Left lung (tissue), 10 donors: ENCODE data around the gene MTG1. TPM values are rescaled to one million over a fixed set of nuclear protein-coding genes. Genes with fewer than 3 reads are reported as not detected.
A peak's percentile ranks its signal among the peaks of the same experiment; 100 is the strongest.
"Not testable (repeated sequence)": the region's sequence is repeated elsewhere in the genome, so short reads cannot be mapped to it uniquely, and the experiment has no call there.

Experiments
- ATAC-seq: fragments of 200-7000 bp; cut with Tn5 transposase; one replicate; pipeline ENCODE4 v1.9.1; 2020; ENCODE audit warnings: moderate library complexity
- DNase-seq, 4 donors: peaks; one replicate each; pipeline ENCODE4 v3.0.0-alpha.2; 2013 to 2020
- H3K27ac ChIP-seq, 2 donors: fragments of 200-600 bp; sonication (generic) in 1 of 2; one replicate each; pipeline versions ENCODE4 v1.5.0 to v1.8.0; 2020 to 2021
- H3K27me3 ChIP-seq, 2 donors: fragments of 200-600 bp; sonication (generic) in 1 of 2; one replicate each; pipeline versions ENCODE4 v1.5.0 to v1.8.0; 2020 to 2021
- H3K36me3 ChIP-seq, 2 donors: fragments of 200-600 bp; sonication (generic) in 1 of 2; one replicate each; pipeline versions ENCODE4 v1.5.0 to v1.8.0; 2020 to 2021
- H3K4me1 ChIP-seq, 2 donors: fragments of 200-600 bp; one replicate each; pipeline ENCODE4 v1.8.0; 2021
- H3K4me3 ChIP-seq, 2 donors: fragments of 200-600 bp; sonication (generic) in 1 of 2; one replicate each; pipeline versions ENCODE4 v1.5.0 to v1.8.0; 2020 to 2021; ENCODE audit warnings: mild to moderate bottlenecking in 1 of 2
- H3K9me3 ChIP-seq, 2 donors: fragments of 200-600 bp; sonication (generic) in 1 of 2; one replicate each; pipeline versions ENCODE4 v1.5.0 to v1.8.0; 2020 to 2021
- intact Hi-C, 2 donors: fragments of 100-400 bp; cut with DNase I; formaldehyde crosslinking; loops; one replicate each; pipeline versions ENCODE4 v1.11.2 to v1.14.2; 2022
- microRNA-seq, 2 donors: library from miRNA; unstranded; fragments of <30 nt; microRNA quantifications; one replicate each; pipeline ENCODE4, GENCODE V29; 2019
- polyA plus RNA-seq, 6 donors: library from polyadenylated mRNA; unstranded; fragments of 120-200 nt; gene quantifications; one replicate each; pipeline ENCODE4 v1.2.1, GENCODE V29; 2013; ENCODE audit not compliant: insufficient read length in 6 of 6
- total RNA-seq, 2 donors: library from RNA; stranded (reverse); fragmentation: NEBNext Ultra II Directional; extraction: Animal tissue kit (Norgen Biotek cat#: 25700); gene quantifications; one replicate each; pipeline ENCODE4 v1.2.1, GENCODE V29; 2021
- TF ChIP-seq, protein P1 (sequence below), 2 donors: fragments of 200-600 bp; sonication (generic) in 1 of 2; IDR thresholded peaks; one replicate each; pipeline versions ENCODE4 v1.5.0 to v1.8.0; 2021; ENCODE audit warnings: antibody characterized with exemption in 2 of 2
- donor health status: DM: no; HTN: yes; CAD: no.
- donor health status: DM: no; HTN: no; CAD: no.

Gene MTG1
- total and polyA plus RNA-seq, 8 donors = 31.5 to 75.1 (median 60.3) TPM

DNA sequence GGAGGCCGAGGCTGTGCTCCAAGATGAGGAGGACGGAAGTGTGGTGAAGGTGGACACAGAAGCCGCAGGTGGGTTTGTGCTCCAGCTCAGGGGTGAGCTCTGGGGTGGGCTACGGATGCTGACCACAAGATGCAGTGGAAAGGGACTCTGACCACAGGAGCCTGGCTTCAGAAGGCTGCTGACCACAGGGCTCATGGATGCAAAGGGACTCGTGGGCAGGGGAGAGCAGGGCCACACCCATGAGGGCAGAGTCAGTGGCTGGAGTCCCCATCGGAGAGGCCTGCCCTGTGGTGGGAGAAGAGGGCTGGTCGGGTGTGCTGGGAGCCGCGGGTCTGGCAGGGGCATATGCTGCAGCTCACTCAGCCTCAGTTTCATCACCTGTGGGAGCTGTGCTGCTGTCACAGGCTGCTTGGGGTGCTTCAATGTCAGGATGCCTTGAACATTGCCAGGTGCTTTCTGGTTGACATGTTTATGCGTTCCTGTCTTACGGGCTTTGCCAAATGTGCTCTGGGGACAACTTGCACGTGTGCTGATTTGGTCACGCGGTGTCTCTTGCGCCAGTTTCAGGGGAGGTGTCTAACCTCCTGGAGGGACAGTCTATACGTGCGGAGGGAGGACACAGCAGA lies 73.4 kb downstream of the MTG1 start:
- TF ChIP-seq, protein P1, sequence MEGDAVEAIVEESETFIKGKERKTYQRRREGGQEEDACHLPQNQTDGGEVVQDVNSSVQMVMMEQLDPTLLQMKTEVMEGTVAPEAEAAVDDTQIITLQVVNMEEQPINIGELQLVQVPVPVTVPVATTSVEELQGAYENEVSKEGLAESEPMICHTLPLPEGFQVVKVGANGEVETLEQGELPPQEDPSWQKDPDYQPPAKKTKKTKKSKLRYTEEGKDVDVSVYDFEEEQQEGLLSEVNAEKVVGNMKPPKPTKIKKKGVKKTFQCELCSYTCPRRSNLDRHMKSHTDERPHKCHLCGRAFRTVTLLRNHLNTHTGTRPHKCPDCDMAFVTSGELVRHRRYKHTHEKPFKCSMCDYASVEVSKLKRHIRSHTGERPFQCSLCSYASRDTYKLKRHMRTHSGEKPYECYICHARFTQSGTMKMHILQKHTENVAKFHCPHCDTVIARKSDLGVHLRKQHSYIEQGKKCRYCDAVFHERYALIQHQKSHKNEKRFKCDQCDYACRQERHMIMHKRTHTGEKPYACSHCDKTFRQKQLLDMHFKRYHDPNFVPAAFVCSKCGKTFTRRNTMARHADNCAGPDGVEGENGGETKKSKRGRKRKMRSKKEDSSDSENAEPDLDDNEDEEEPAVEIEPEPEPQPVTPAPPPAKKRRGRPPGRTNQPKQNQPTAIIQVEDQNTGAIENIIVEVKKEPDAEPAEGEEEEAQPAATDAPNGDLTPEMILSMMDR (IDR thresholded peaks at IDR 0.05) = no peak
- H3K9me3 ChIP-seq = no peaks in the 10 kb centered on the region
- H3K4me3 ChIP-seq = no peak overlapping the region
- peaks cover 0 to 2% of the 10 kb centered on the region in 2 donors for H3K36me3 ChIP-seq
- peaks cover 0 to 11% of the 10 kb centered on the region in 2 donors for H3K27me3 ChIP-seq
- H3K4me1 ChIP-seq = no peaks in the 10 kb centered on the region
- DNase-seq (peak in 1 of 4 donors; percentile 44), ATAC-seq (no peak)
- H3K27ac ChIP-seq = no peak overlapping the region
- intact Hi-C loops = no loop called here

DNA sequence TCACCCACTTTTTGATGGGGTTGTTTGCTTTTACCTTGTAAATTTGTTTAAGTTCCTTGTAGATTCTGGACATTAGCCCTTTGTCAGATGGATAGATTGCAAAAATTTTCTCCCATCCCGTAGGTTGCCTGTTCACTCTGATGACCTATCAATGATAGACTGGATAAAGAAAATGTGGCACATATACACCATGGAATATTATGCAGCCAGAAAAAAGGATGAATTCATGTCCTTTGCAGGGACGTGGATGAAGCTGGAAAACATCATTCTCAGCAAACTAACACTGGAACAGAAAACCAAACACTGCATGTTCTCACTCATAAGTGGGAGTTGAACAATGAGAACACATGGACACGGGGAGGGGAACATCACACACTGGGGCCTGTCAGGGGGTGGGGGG lies 75.2 kb downstream of the MTG1 start:
- intact Hi-C loops, H3K27ac ChIP-seq, ATAC-seq, H3K4me1 ChIP-seq, H3K9me3 ChIP-seq, H3K4me3 ChIP-seq, DNase-seq, H3K36me3 ChIP-seq: not testable (repeated sequence)
- peaks cover 0 to 11% of the 10 kb centered on the region in 2 donors for H3K27me3 ChIP-seq

DNA sequence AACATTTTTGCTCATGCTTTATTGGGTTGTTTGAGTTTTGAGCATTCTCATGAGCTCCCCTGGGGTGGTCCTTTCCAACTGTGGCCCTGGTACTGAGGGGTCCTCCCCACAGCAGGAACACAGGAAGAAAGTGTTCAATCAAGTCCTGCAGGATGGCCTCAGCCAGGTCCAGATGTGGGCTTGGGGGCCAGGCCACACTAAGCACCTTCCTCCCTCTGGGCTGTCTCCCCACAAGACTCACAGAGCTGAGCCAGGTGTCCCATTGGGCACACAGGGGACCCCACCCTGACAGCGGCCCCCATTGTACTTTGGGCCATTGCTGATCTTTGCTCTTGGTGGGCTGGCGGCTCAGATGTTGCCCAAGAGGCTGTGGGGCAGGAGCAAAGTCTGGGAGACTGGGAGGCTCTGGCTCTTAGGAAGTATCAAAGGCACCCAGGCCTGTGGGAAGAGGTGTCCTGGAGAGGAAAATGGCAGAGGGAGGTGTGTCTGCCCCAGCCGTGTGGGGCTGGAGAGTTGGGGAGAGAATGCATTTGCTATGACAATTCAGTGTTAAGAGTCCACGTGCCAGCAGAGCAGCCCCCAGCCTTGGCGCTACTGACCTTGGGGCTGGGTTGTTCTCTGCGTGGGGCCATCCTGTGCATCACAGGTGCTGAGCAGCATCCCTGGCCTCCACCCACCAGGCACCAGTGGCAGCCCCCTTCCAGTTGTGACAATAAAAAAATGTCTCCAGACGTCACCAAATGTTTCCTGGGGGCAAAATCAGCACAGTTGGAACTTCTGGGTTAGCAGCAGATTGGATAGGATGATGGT lies 77.5 kb downstream of the MTG1 start:
- ATAC-seq = no peak

More for the DNA sequence above, 77.5 kb downstream of the MTG1 start:
- TF ChIP-seq, protein P1 (IDR thresholded peaks at IDR 0.05) = no peak
- Histone ChIP-seq H3K36me3 (peaks cover 0 to 2% of the 10 kb centered on the region in 2 donors), H3K4me1 (no peaks in the 10 kb centered on the region), H3K27me3 (no peaks in the 10 kb centered on the region), H3K4me3 (no peak overlapping the region), H3K9me3 (no peaks in the 10 kb centered on the region), H3K27ac (no peak overlapping the region)
- intact Hi-C loops = no loop called here
- DNase-seq = peak in 1 of 4 donors; percentile 37

Small RNAs within 50 kb of the gene (microRNA-seq; reads per million reads assigned to microRNA genes)
- gene MIR3944 = 0.50 to 1.2 reads per million in 2 donors

Other genes starting within 250 kb of the MTG1 start
- 10 to 100 TPM in 1 of 2 donors, 1 to 10 TPM in 1; 8.4 to 10.4 TPM for gene KNDC1, start 233.9 kb upstream of the MTG1 start, total RNA-seq
- 1 to 10 TPM; 2.5 to 4.6 (median 3.8) TPM for gene KNDC1, start 233.9 kb upstream of the MTG1 start, polyA plus RNA-seq
- not detected for gene UTF1, start 163.9 kb upstream of the MTG1 start, total RNA-seq
- gene UTF1, start 163.9 kb upstream of the MTG1 start, polyA plus RNA-seq = not detected
- 1 to 10 TPM; 1.3 to 4.1 TPM for gene VENTX, start 156.3 kb upstream of the MTG1 start, total RNA-seq
- gene VENTX, start 156.3 kb upstream of the MTG1 start, polyA plus RNA-seq = under 1 TPM; 0.14 to 0.51 (median 0.23) TPM
- gene ADAM8, start 117.3 kb upstream of the MTG1 start, total RNA-seq = 10 to 100 TPM; 16.2 to 45.3 TPM
- 1 to 10 TPM; 1.9 to 4.4 (median 2.9) TPM for gene ADAM8, start 117.3 kb upstream of the MTG1 start, polyA plus RNA-seq
- gene TUBGCP2, start 85.3 kb upstream of the MTG1 start, total RNA-seq = 10 to 100 TPM; 47.2 to 62.3 TPM
- 10 to 100 TPM; 44.2 to 60.7 (median 52.1) TPM for gene TUBGCP2, start 85.3 kb upstream of the MTG1 start, polyA plus RNA-seq
- 10 to 100 TPM; 34.3 to 48.5 TPM for gene ZNF511, start 85.2 kb upstream of the MTG1 start, total RNA-seq
- 10 to 100 TPM; 38.2 to 47.8 (median 42.3) TPM for gene ZNF511, start 85.2 kb upstream of the MTG1 start, polyA plus RNA-seq
- not detected for gene CALY, start 57.3 kb upstream of the MTG1 start, total RNA-seq
- gene CALY, start 57.3 kb upstream of the MTG1 start, polyA plus RNA-seq = under 1 TPM in 3 of 6 donors, not detected in 3; 0.22 to 0.55 (median 0.27) TPM
- not detected for gene PRAP1, start 46.8 kb upstream of the MTG1 start, total RNA-seq
- under 1 TPM in 4 of 6 donors, not detected in 2; 0.31 to 0.66 (median 0.39) TPM for gene PRAP1, start 46.8 kb upstream of the MTG1 start, polyA plus RNA-seq
- 10 to 100 TPM; 12.1 to 24.1 TPM for gene FUOM, start 36.1 kb upstream of the MTG1 start, total RNA-seq
- 10 to 100 TPM in 1 of 6 donors, 1 to 10 TPM in 5; 6.2 to 10.9 (median 8.7) TPM for gene FUOM, start 36.1 kb upstream of the MTG1 start, polyA plus RNA-seq
- 10 to 100 TPM; 71.0 to 85.9 TPM for gene ECHS1, start 20.8 kb upstream of the MTG1 start, total RNA-seq
- gene ECHS1, start 20.8 kb upstream of the MTG1 start, polyA plus RNA-seq = 10 to 100 TPM; 72.7 to 87.1 (median 76.7) TPM
- 1 to 10 TPM; 5.7 to 7.1 TPM for gene PAOX, start 14.9 kb upstream of the MTG1 start, total RNA-seq
- 1 to 10 TPM; 5.1 to 7.9 (median 6.5) TPM for gene PAOX, start 14.9 kb upstream of the MTG1 start, polyA plus RNA-seq
- under 1 TPM in 1 of 2 donors, not detected in 1; 0.52 TPM for gene SPRN, start 30.5 kb downstream of the MTG1 start, total RNA-seq
- 1 to 10 TPM; 2.8 to 6.4 (median 3.6) TPM for gene SPRN, start 30.5 kb downstream of the MTG1 start, polyA plus RNA-seq
- 1 to 10 TPM; 1.2 to 1.7 TPM for gene SCART1, start 59.8 kb downstream of the MTG1 start, total RNA-seq
- 1 to 10 TPM; 1.8 to 3.3 (median 2.7) TPM for gene SCART1, start 59.8 kb downstream of the MTG1 start, polyA plus RNA-seq
- gene CYP2E1, start 133.2 kb downstream of the MTG1 start, total RNA-seq = 1 to 10 TPM in 1 of 2 donors, under 1 TPM in 1; 0.68 to 2.2 TPM
- 1 to 10 TPM; 1.5 to 3.2 (median 1.9) TPM for gene CYP2E1, start 133.2 kb downstream of the MTG1 start, polyA plus RNA-seq
- gene SYCE1, start 171.4 kb downstream of the MTG1 start, total RNA-seq = under 1 TPM; 0.47 to 0.90 TPM
- under 1 TPM in 3 of 6 donors, not detected in 3; 0.10 to 0.21 (median 0.18) TPM for gene SYCE1, start 171.4 kb downstream of the MTG1 start, polyA plus RNA-seq
- gene FRG2B, start 232.6 kb downstream of the MTG1 start, total RNA-seq = not detected
- not detected for gene FRG2B, start 232.6 kb downstream of the MTG1 start, polyA plus RNA-seq